Trophoblast cell (in vitro differentiated cells and primary cell): ENCODE data around the gene TUBGCP3.
"Not testable (repeated sequence)": the region's sequence is repeated elsewhere in the genome, so short reads cannot be mapped to it uniquely, and the experiment has no call there.

Experiments
- DNase-seq, 2 donors: peaks; one replicate each; pipeline ENCODE4 v3.0.0-alpha.2; 2016
- H2AFZ ChIP-seq: 2 replicates; pipeline ENCODE4 v1.6.1; 2013; ENCODE audit warnings: low read length, moderate library complexity, mild to moderate bottlenecking; ENCODE audit not compliant: insufficient read depth, poor library complexity
- H2AK5ac ChIP-seq: 2 replicates; pipeline ENCODE4 v1.6.1; 2013; ENCODE audit warnings: mild to moderate bottlenecking, low read length
- H2BK120ac ChIP-seq: 2 replicates; pipeline ENCODE4 v1.6.1; 2013; ENCODE audit warnings: low read length, mild to moderate bottlenecking, moderate library complexity; ENCODE audit not compliant: insufficient read depth, poor library complexity
- H2BK12ac ChIP-seq: 2 replicates; pipeline ENCODE4 v1.6.1; 2013; ENCODE audit warnings: mild to moderate bottlenecking, low read length, moderate library complexity
- H2BK5ac ChIP-seq: 2 replicates; pipeline ENCODE4 v1.6.1; 2013; ENCODE audit warnings: low read length, low read depth, moderate library complexity, mild to moderate bottlenecking; ENCODE audit not compliant: poor library complexity
- H3K14ac ChIP-seq: 2 replicates; pipeline ENCODE4 v1.6.1; 2013; ENCODE audit warnings: mild to moderate bottlenecking, low read length
- H3K18ac ChIP-seq: 2 replicates; pipeline ENCODE4 v1.6.1; 2013; ENCODE audit warnings: mild to moderate bottlenecking, low read length
- H3K23ac ChIP-seq: 2 replicates; pipeline ENCODE4 v1.6.1; 2013; ENCODE audit warnings: low read length
- H3K27ac ChIP-seq: 2 replicates; pipeline ENCODE4 v1.5.1; 2013; ENCODE audit warnings: low read depth, mild to moderate bottlenecking, inconsistent platforms, low read length, moderate library complexity
- H3K27me3 ChIP-seq: 2 replicates; pipeline ENCODE4 v1.6.1; 2013; ENCODE audit warnings: inconsistent platforms, mild to moderate bottlenecking, low read length, moderate library complexity; ENCODE audit not compliant: insufficient read depth
- H3K36me3 ChIP-seq, 2 experiments: 1 replicate in 1 of 2; 2 replicates in 1 of 2; pipeline ENCODE4 v1.6.1; 2013; ENCODE audit warnings: low read length in 2 of 2, mild to moderate bottlenecking in 2 of 2, moderate library complexity in 1 of 2; ENCODE audit not compliant: insufficient read depth in 2 of 2, control insufficient read depth in 1 of 2
- H3K4ac ChIP-seq: 2 replicates; pipeline ENCODE4 v1.6.1; 2013; ENCODE audit warnings: low read depth, mild to moderate bottlenecking, low read length, moderate library complexity
- H3K4me1 ChIP-seq, 2 experiments: 1 replicate in 1 of 2; 2 replicates in 1 of 2; pipeline ENCODE4 v1.6.1; 2013; ENCODE audit warnings: low read length in 2 of 2, mild to moderate bottlenecking in 2 of 2, moderate library complexity in 1 of 2; ENCODE audit not compliant: insufficient read depth in 2 of 2, control insufficient read depth in 1 of 2
- H3K4me2 ChIP-seq: 2 replicates; pipeline ENCODE4 v1.6.1; 2013; ENCODE audit warnings: inconsistent platforms, mild to moderate bottlenecking, low read length, moderate library complexity
- H3K4me3 ChIP-seq: 2 replicates; pipeline ENCODE4 v1.5.1; 2013; ENCODE audit warnings: mild to moderate bottlenecking, low read depth, low read length, inconsistent platforms
- H3K79me1 ChIP-seq: one replicate; pipeline ENCODE4 v1.6.1; 2013; ENCODE audit warnings: low read length
- H3K79me2 ChIP-seq: 2 replicates; pipeline ENCODE4 v1.6.1; 2013; ENCODE audit warnings: low read length, mild to moderate bottlenecking; ENCODE audit not compliant: control insufficient read depth, insufficient read depth, poor library complexity
- H3K9ac ChIP-seq: 2 replicates; pipeline ENCODE4 v1.6.1; 2013; ENCODE audit warnings: mild to moderate bottlenecking, low read length
- H3K9me3 ChIP-seq: 2 replicates; pipeline ENCODE4 v1.6.1; 2013; ENCODE audit warnings: low read depth, mild to moderate bottlenecking, control low read depth, inconsistent platforms, low read length; ENCODE audit not compliant: insufficient read depth
- H4K12ac ChIP-seq: 2 replicates; pipeline ENCODE4 v1.6.1; 2013; ENCODE audit warnings: low read depth, mild to moderate bottlenecking, low read length, moderate library complexity
- H4K8ac ChIP-seq: 2 replicates; pipeline ENCODE4 v1.6.1; 2013; ENCODE audit warnings: low read depth, mild to moderate bottlenecking, low read length, moderate library complexity
- H4K91ac ChIP-seq: one replicate; pipeline ENCODE4 v1.6.1; 2013; ENCODE audit warnings: low read depth, mild to moderate bottlenecking, low read length, moderate library complexity
- WGBS: extraction: QIAGEN DNeasy Blood & Tissue Kit; methylation state at CpG from one replicate; pipeline ENCODE4 v1.1.7; 2013; ENCODE audit warnings: missing lambda C conversion rate; ENCODE audit not compliant: insufficient read length, insufficient coverage; ENCODE audit errors: extremely low coverage; 5-methylcytosine and 5-hydroxymethylcytosine counted together

Gene TUBGCP3

GRCh38 chr13:112558696-112559418, 29.1 kb downstream of the TUBGCP3 start:
- Histone ChIP-seq H3K79me2 (no peaks in the 10 kb centered on the region), H3K4ac (no peak overlapping the region), H2BK12ac (no peak overlapping the region), H2BK120ac (no peak overlapping the region), H4K8ac (no peak overlapping the region), H3K79me1 (no peaks in the 10 kb centered on the region), H3K23ac (no peak overlapping the region), H3K4me2 (no peak overlapping the region), H3K4me1 (no peaks in the 10 kb centered on the region), H3K36me3 (peaks cover 20 to 35% of the 10 kb centered on the region in 2 experiments), H4K91ac (no peak overlapping the region), H3K18ac (no peak overlapping the region), H3K14ac (no peak overlapping the region), H2AK5ac (no peak overlapping the region), H3K27me3 (no peaks in the 10 kb centered on the region), H3K4me3 (no peak overlapping the region), H2BK5ac (no peak overlapping the region), H3K9me3 (peaks cover 1% of the 10 kb centered on the region), H2AFZ (no peak overlapping the region), H3K27ac (no peak overlapping the region), H4K12ac (no peak overlapping the region), H3K9ac (no peak overlapping the region)
- WGBS = no CpG with 5 or more reads among the region's 10 CpGs
- DNase-seq = no peak

- Histone ChIP-seq H3K4me3 (no peak overlapping the region), H3K79me1 (no peaks in the 10 kb centered on the region), H2AK5ac (no peak overlapping the region), H2BK5ac (no peak overlapping the region), H3K14ac (no peak overlapping the region), H3K27ac (no peak overlapping the region), H3K4me2 (no peak overlapping the region), H4K91ac (no peak overlapping the region), H3K36me3 (peaks cover 26 to 51% of the 10 kb centered on the region in 2 experiments), H3K9me3 (peaks cover 7% of the 10 kb centered on the region), H2AFZ (no peak overlapping the region), H2BK120ac (no peak overlapping the region), H3K4me1 (no peaks in the 10 kb centered on the region), H2BK12ac (no peak overlapping the region), H3K27me3 (no peaks in the 10 kb centered on the region), H4K12ac (no peak overlapping the region), H3K23ac (no peak overlapping the region), H3K4ac (no peak overlapping the region), H3K9ac (no peak overlapping the region), H3K18ac (no peak overlapping the region), H3K79me2 (no peaks in the 10 kb centered on the region), H4K8ac (no peak overlapping the region)
- WGBS = 100% methylated on average over 1 of the region's 5 CpGs
- DNase-seq = no peak
Measured at GRCh38 chr13:112556600-112556999, 31.4 kb downstream of the TUBGCP3 start.

- Histone ChIP-seq H3K14ac (no peak overlapping the region), H3K18ac (no peak overlapping the region), H4K12ac (no peak overlapping the region), H2BK12ac (no peak overlapping the region), H2BK120ac (no peak overlapping the region), H3K9ac (no peak overlapping the region), H3K79me1 (no peaks in the 10 kb centered on the region), H3K4ac (no peak overlapping the region), H3K79me2 (no peaks in the 10 kb centered on the region), H3K23ac (no peak overlapping the region), H3K4me3 (peak overlapping the region; percentile 3), H3K36me3 (peaks cover 26 to 46% of the 10 kb centered on the region in 2 experiments), H3K27ac (no peak overlapping the region), H3K9me3 (peaks cover 7% of the 10 kb centered on the region), H2AK5ac (no peak overlapping the region), H4K8ac (no peak overlapping the region), H2AFZ (no peak overlapping the region), H3K4me1 (no peaks in the 10 kb centered on the region), H2BK5ac (no peak overlapping the region), H3K4me2 (no peak overlapping the region), H4K91ac (no peak overlapping the region), H3K27me3 (no peaks in the 10 kb centered on the region)
- WGBS = no CpG with 5 or more reads among the region's 7 CpGs
- no peak for DNase-seq
Measured at GRCh38 chr13:112554214-112554850, 33.6 kb downstream of the TUBGCP3 start.

- not testable (repeated sequence) for DNase-seq, H4K12ac ChIP-seq, H4K8ac ChIP-seq, H3K14ac ChIP-seq, H2BK5ac ChIP-seq, H2AFZ ChIP-seq, H3K4ac ChIP-seq, H3K27me3 ChIP-seq, H3K23ac ChIP-seq, H3K9ac ChIP-seq, H3K79me1 ChIP-seq, H3K79me2 ChIP-seq, H2BK12ac ChIP-seq, H3K9me3 ChIP-seq, H2AK5ac ChIP-seq, H3K4me3 ChIP-seq, H3K4me1 ChIP-seq, H3K18ac ChIP-seq, H3K4me2 ChIP-seq, H2BK120ac ChIP-seq, H3K27ac ChIP-seq, H4K91ac ChIP-seq
- WGBS = no CpG with 5 or more reads among the region's 5 CpGs
- H3K36me3 ChIP-seq = peaks cover 25 to 40% of the 10 kb centered on the region in 2 experiments
Measured at GRCh38 chr13:112548975-112549374, 39.0 kb downstream of the TUBGCP3 start.
